SK-N-MC (cell line): ENCODE results near the gene HARS2.
"Not testable (repeated sequence)": the region's sequence is repeated elsewhere in the genome, so short reads cannot be mapped to it uniquely, and the experiment has no call there.

Source experiments
- DNase-seq: peaks from one replicate; pipeline ENCODE4 v3.0.0-alpha.2; 2011; ENCODE audit warnings: low read depth, low spot score
- H3K27ac ChIP-seq: fragments of 200-600 bp; sonication (generic); 2 replicates; pipeline ENCODE4 v1.5.1; 2016; ENCODE audit warnings: mixed run types
- H3K36me3 ChIP-seq: fragments of 200-600 bp; sonication (generic); 2 replicates; pipeline ENCODE4 v1.6.1; 2017; ENCODE audit warnings: antibody characterized with exemption, low read length, mixed read lengths; ENCODE audit not compliant: insufficient read depth
- H3K4me3 ChIP-seq: fragments of 200-600 bp; sonication (generic); 2 replicates; pipeline ENCODE4 v1.5.1; 2016
- H3K9ac ChIP-seq: fragments of 200-600 bp; sonication (generic); 2 replicates; pipeline ENCODE4 v1.8.0; 2017; ENCODE audit warnings: mixed run types, mixed read lengths; ENCODE audit not compliant: insufficient read length
- H3K9me3 ChIP-seq: fragments of 200-600 bp; sonication (generic); 2 replicates; pipeline ENCODE4 v1.6.1; 2017; ENCODE audit warnings: low read depth, mild to moderate bottlenecking, antibody characterized with exemption, low read length, moderate library complexity, mixed read lengths
- EZH2 ChIP-seq: fragments of 200-600 bp; sonication (generic); IDR thresholded peaks from one replicate; pipeline ENCODE4 v1.6.1; 2017; ENCODE audit warnings: antibody characterized with exemption
- FOXP2 ChIP-seq: optimal IDR thresholded peaks from 2 replicates; pipeline ENCODE3; 2011; ENCODE audit warnings: mild to moderate bottlenecking, moderate library complexity; ENCODE audit not compliant: insufficient read depth; ENCODE audit errors: extremely low read length, control extremely low read depth
- POLR2AphosphoS5 ChIP-seq: IDR thresholded peaks from 2 replicates; pipeline ENCODE4 v1.6.1; 2012; ENCODE audit warnings: mild to moderate bottlenecking, low read depth, low read length, borderline replicate concordance

HARS2 gene

GRCh38 chr5:140713562-140714094 is 22.4 kb downstream of the HARS2 start:
- Histone ChIP-seq H3K4me3 (no peak overlapping the region), H3K36me3 (no peaks in the 10 kb centered on the region), H3K9me3 (no peaks in the 10 kb centered on the region), H3K9ac (no peak overlapping the region), H3K27ac (no peak overlapping the region)
- no peak for DNase-seq
- no peak for TF ChIP-seq EZH2
- no peak for TF ChIP-seq POLR2AphosphoS5
- TF ChIP-seq FOXP2, result no peak

- not testable (repeated sequence) for H3K36me3 ChIP-seq, H3K9ac ChIP-seq, DNase-seq, H3K27ac ChIP-seq, H3K4me3 ChIP-seq, H3K9me3 ChIP-seq
These were observed 25.0 kb downstream of the HARS2 start for GRCh38 chr5:140716238-140716637.

- H3K9me3 ChIP-seq, result no peaks in the 10 kb centered on the region
- H3K27ac ChIP-seq, result no peak overlapping the region
- H3K4me3 ChIP-seq, result no peak overlapping the region
- no peak overlapping the region for H3K9ac ChIP-seq
- DNase-seq, result no peak
- TF ChIP-seq FOXP2, result no peak
- TF ChIP-seq EZH2, result no peak
- TF ChIP-seq POLR2AphosphoS5, result no peak
- no peaks in the 10 kb centered on the region for H3K36me3 ChIP-seq
These were observed 27.0 kb downstream of the HARS2 start for GRCh38 chr5:140718266-140718592.

DNA sequence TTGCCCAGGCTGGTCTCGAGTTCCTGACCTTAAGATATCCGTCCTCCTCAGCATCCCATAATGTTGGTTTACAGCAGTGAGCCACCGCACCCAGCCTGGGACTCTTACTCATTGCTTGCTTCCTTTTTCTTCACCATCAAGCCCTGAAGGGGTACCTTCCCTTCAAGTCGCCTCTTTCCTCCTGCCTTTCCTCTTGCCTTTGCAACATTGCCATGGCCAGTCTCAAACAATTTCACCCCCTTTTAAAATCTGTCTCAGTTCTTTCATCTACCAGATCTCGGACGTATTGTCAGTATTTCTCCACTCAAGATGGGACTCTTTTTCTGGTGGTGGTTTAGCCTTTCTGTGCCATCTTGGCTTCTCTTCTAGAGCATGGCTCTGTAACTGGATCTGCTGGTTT is 29.5 kb downstream of the HARS2 start:
- H3K4me3 ChIP-seq, DNase-seq, H3K27ac ChIP-seq, H3K9ac ChIP-seq, H3K9me3 ChIP-seq, H3K36me3 ChIP-seq: not testable (repeated sequence)

DNA sequence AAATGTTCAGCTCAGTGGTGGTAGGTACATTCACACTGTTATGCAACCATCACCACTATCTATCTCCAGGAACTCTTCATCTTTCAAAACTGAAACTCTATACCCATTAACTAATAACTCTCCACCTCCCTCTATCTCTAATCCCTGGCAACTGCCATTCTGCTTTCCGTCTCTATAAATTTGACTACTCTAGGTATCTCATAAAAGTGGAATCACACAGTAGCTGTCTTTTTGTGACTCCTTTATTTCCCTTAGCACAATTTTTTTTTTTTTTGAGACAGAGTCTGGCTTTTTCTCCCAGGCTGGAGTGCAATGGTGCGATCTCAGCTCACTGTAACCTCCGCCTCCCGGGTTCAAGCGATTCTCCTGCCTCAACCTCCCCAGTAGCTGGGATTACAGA is 30.1 kb downstream of the HARS2 start:
- H3K4me3 ChIP-seq, DNase-seq, H3K27ac ChIP-seq, H3K9ac ChIP-seq, H3K9me3 ChIP-seq, H3K36me3 ChIP-seq: not testable (repeated sequence)

GRCh38 chr5:140725799-140726471 is 34.7 kb downstream of the HARS2 start:
- no peak overlapping the region for H3K4me3 ChIP-seq
- no peaks in the 10 kb centered on the region for H3K36me3 ChIP-seq
- no peak overlapping the region for H3K9ac ChIP-seq
- H3K9me3 ChIP-seq, result no peaks in the 10 kb centered on the region
- no peak for DNase-seq
- no peak for TF ChIP-seq EZH2
- no peak for TF ChIP-seq POLR2AphosphoS5
- TF ChIP-seq FOXP2, result no peak
- H3K27ac ChIP-seq, result no peak overlapping the region

GRCh38 chr5:140733098-140733497 is 41.8 kb downstream of the HARS2 start:
- Histone ChIP-seq H3K27ac (no peak overlapping the region), H3K9me3 (no peaks in the 10 kb centered on the region), H3K9ac (no peak overlapping the region), H3K36me3 (no peaks in the 10 kb centered on the region), H3K4me3 (no peak overlapping the region)
- no peak for DNase-seq
- no peak for TF ChIP-seq EZH2
- no peak for TF ChIP-seq FOXP2
- TF ChIP-seq POLR2AphosphoS5, result no peak

- no peak overlapping the region for H3K4me3 ChIP-seq
- no peaks in the 10 kb centered on the region for H3K36me3 ChIP-seq
- no peak overlapping the region for H3K27ac ChIP-seq
- H3K9ac ChIP-seq, result no peak overlapping the region
- no peaks in the 10 kb centered on the region for H3K9me3 ChIP-seq
- DNase-seq, result no peak
- TF ChIP-seq POLR2AphosphoS5 (no peak), EZH2 (no peak), FOXP2 (no peak)
These were observed 43.1 kb downstream of the HARS2 start for GRCh38 chr5:140734354-140734753.

DNA sequence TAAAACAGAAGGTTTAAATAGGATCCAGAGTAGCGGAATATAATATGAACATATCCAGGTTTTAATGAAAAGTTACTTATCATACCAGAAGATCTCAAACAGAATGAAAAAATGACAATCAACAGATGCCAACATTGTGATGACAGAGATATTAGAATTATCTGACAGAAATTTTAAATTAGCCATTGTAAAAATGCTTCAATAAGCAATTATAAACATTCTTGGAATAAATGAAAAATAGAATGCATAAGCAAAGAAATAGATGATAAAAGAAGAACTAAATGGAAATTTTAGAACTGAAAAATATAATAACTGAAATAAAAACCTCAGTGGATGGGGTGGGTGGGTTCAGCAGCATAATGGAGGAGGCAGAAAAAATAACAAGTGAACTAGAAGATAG is 46.2 kb downstream of the HARS2 start:
- DNase-seq, result no peak
- H3K9me3 ChIP-seq, result no peaks in the 10 kb centered on the region
- no peak overlapping the region for H3K27ac ChIP-seq
- H3K36me3 ChIP-seq, result no peaks in the 10 kb centered on the region
- TF ChIP-seq POLR2AphosphoS5, result no peak
- TF ChIP-seq EZH2, result no peak
- TF ChIP-seq FOXP2, result no peak
- no peak overlapping the region for H3K4me3 ChIP-seq
- H3K9ac ChIP-seq, result no peak overlapping the region
